ENCODE data around the gene MBOAT2.

DNA sequence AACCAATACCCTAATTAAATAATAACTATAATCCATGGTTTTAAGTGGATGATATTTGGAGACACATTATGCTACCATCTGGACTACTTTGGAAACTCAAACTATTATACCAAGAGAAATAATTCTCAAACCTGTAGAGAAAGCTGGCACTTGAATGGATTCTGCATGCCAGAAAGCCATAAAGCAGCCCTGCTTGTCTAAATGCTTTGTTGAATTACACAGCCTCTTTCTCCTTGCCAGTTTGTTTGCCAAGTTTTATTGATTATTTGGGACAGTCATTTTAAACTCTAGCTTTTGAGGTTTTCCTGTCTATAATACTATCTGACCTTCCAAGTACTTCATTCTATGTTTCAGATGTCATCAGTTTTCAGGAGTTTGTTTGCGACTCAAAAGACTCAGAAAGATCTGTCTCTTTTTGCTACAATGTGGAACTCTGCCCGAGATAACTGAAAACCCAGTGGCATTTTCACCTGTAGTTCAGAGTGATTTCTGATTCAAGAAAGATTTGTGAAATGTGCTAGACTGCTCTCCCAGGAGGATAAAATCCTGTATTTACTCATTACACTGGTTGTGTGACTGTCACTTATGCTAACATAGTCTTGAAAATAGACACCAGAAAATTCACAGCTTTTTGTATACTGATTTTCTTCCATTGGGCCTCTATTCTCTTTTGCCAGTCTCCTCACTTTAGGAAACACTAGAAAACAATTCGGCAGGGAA is 29.2 kb upstream of the MBOAT2 start:
- TF ChIP-seq, protein P1, sequence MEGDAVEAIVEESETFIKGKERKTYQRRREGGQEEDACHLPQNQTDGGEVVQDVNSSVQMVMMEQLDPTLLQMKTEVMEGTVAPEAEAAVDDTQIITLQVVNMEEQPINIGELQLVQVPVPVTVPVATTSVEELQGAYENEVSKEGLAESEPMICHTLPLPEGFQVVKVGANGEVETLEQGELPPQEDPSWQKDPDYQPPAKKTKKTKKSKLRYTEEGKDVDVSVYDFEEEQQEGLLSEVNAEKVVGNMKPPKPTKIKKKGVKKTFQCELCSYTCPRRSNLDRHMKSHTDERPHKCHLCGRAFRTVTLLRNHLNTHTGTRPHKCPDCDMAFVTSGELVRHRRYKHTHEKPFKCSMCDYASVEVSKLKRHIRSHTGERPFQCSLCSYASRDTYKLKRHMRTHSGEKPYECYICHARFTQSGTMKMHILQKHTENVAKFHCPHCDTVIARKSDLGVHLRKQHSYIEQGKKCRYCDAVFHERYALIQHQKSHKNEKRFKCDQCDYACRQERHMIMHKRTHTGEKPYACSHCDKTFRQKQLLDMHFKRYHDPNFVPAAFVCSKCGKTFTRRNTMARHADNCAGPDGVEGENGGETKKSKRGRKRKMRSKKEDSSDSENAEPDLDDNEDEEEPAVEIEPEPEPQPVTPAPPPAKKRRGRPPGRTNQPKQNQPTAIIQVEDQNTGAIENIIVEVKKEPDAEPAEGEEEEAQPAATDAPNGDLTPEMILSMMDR (IDR thresholded peaks at IDR 0.05): no peak
- no peak for TF ChIP-seq POLR2A (IDR thresholded peaks at IDR 0.05)

Data from adrenal gland (tissue), 5 donors.